Stimulated activated CD8-positive, alpha-beta memory T cell treated with anti-CD3 and anti-CD28 coated beads, Interleukin-7, amount 100 ng/mL, for 4 hours (primary cell): ENCODE measurements around the gene SLC29A1.
"Not testable (repeated sequence)": the region's sequence is repeated elsewhere in the genome, so short reads cannot be mapped to it uniquely, and the experiment has no call there.

Source experiments
- DNase-seq, 2 donors: peaks; one replicate each; pipeline ENCODE4 v3.0.0-alpha.2; 2020; ENCODE audit warnings: low read depth in 2 of 2

Gene SLC29A1

GRCh38 chr6:44222486-44223318 lies 693 bp upstream of the SLC29A1 start:
- no peak for DNase-seq

- DNase-seq, result no peak
Measured at GRCh38 chr6:44224029-44224964, 902 bp downstream of the SLC29A1 start.

GRCh38 chr6:44224965-44225305 lies 1.5 kb downstream of the SLC29A1 start:
- DNase-seq, result no peak

- no peak for DNase-seq
Measured at GRCh38 chr6:44225579-44226325, 2.4 kb downstream of the SLC29A1 start.

GRCh38 chr6:44226368-44227147 lies 3.2 kb downstream of the SLC29A1 start:
- no peak for DNase-seq

GRCh38 chr6:44227148-44227793 lies 3.9 kb downstream of the SLC29A1 start:
- no peak for DNase-seq

- DNase-seq, result no peak
Measured at GRCh38 chr6:44228031-44228430, 4.6 kb downstream of the SLC29A1 start.

GRCh38 chr6:44228433-44228832 lies 5.0 kb downstream of the SLC29A1 start:
- DNase-seq, result no peak

- DNase-seq, result no peak
Measured at GRCh38 chr6:44228836-44229235, 5.4 kb downstream of the SLC29A1 start.

- no peak for DNase-seq
Measured at GRCh38 chr6:44229376-44230033, 6.1 kb downstream of the SLC29A1 start.

- no peak for DNase-seq
Measured at GRCh38 chr6:44230034-44230675, 6.8 kb downstream of the SLC29A1 start.

GRCh38 chr6:44231426-44231825 lies 8.0 kb downstream of the SLC29A1 start:
- DNase-seq, result not testable (repeated sequence)

GRCh38 chr6:44232676-44233566 lies 9.5 kb downstream of the SLC29A1 start:
- no peak for DNase-seq

- no peak for DNase-seq
Measured at GRCh38 chr6:44233567-44234100, 10.2 kb downstream of the SLC29A1 start.

- no peak for DNase-seq
Measured at GRCh38 chr6:44234101-44235025, 11.0 kb downstream of the SLC29A1 start.

GRCh38 chr6:44235269-44235668 lies 11.9 kb downstream of the SLC29A1 start:
- DNase-seq, result no peak

GRCh38 chr6:44235891-44236516 lies 12.6 kb downstream of the SLC29A1 start:
- DNase-seq, result no peak
